Thyroid gland (tissue), 4 donors: ENCODE measurements around the gene LAMA1.

Source experiments
- POLR2A ChIP-seq, 2 donors: fragments of 450-650 bp; IDR thresholded peaks; one replicate each; pipeline ENCODE4 v1.6.1; 2017; ENCODE audit warnings: antibody characterized with exemption in 2 of 2, mild to moderate bottlenecking in 2 of 2, moderate library complexity in 1 of 2
- TF ChIP-seq, protein P1 (sequence below), 6 experiments: fragments of 200-600 bp in 3 of 6; fragments of 450-650 bp in 3 of 6; sonication (generic) in 3 of 6; IDR thresholded peaks; one replicate each; pipeline ENCODE4 v1.5.1; 2016 to 2019; ENCODE audit warnings: antibody characterized with exemption in 6 of 6, mild to moderate bottlenecking in 2 of 6, inconsistent platforms in 1 of 6, moderate library complexity in 1 of 6

DNA sequence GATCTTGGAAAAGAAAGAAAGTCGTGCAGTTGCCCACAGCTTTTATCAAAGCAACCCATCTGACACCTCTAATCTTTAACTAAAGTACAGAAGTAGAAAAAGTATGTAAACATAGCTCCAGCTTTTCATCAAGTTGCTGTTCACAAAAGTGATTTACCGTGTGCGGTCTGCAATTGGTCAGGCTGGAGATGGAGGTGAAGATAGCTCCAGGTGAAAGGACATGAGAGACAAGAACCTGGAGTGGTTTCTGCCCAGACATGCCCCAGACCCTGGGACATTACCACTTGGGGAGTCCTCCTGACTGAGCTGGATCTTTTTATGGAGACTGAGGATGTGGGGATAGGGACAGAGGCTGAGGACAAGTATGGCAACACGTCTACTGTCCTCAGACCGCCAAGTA lies 82.7 kb downstream of the LAMA1 start:
- TF ChIP-seq, protein P1, sequence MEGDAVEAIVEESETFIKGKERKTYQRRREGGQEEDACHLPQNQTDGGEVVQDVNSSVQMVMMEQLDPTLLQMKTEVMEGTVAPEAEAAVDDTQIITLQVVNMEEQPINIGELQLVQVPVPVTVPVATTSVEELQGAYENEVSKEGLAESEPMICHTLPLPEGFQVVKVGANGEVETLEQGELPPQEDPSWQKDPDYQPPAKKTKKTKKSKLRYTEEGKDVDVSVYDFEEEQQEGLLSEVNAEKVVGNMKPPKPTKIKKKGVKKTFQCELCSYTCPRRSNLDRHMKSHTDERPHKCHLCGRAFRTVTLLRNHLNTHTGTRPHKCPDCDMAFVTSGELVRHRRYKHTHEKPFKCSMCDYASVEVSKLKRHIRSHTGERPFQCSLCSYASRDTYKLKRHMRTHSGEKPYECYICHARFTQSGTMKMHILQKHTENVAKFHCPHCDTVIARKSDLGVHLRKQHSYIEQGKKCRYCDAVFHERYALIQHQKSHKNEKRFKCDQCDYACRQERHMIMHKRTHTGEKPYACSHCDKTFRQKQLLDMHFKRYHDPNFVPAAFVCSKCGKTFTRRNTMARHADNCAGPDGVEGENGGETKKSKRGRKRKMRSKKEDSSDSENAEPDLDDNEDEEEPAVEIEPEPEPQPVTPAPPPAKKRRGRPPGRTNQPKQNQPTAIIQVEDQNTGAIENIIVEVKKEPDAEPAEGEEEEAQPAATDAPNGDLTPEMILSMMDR (IDR thresholded peaks at IDR 0.05) = no peak
- TF ChIP-seq POLR2A (IDR thresholded peaks at IDR 0.05) = no peak
